DND-41 (cell line): ENCODE measurements around the gene FOXN1.

Experiments used
- ATAC-seq: fragments of 200-7000 bp; cut with Tn5 transposase; 3 replicates; pipeline ENCODE4 v1.9.1; 2021; ENCODE audit warnings: low read depth; ENCODE audit not compliant: insufficient read depth
- DNase-seq: peaks from one replicate; pipeline ENCODE4 v3.0.0-alpha.2; 2020
- H2AFZ ChIP-seq: 2 replicates; pipeline ENCODE4 v1.6.0; 2012; ENCODE audit warnings: low read depth, low read length
- H3K27ac ChIP-seq: 2 replicates; pipeline ENCODE4 v1.5.1; 2012; ENCODE audit warnings: low read length, inconsistent platforms
- H3K27me3 ChIP-seq: fragments of 200-600 bp; sonication (generic); 2 replicates; pipeline ENCODE4 v1.6.0; 2012; ENCODE audit warnings: low read length, mild to moderate bottlenecking, inconsistent platforms; ENCODE audit not compliant: insufficient read depth, poor library complexity
- H3K36me3 ChIP-seq: 2 replicates; pipeline ENCODE4 v1.5.1; 2012; ENCODE audit warnings: low read length, inconsistent platforms; ENCODE audit not compliant: insufficient read depth
- H3K4me1 ChIP-seq: 2 replicates; pipeline ENCODE4 v1.5.1; 2012; ENCODE audit warnings: mild to moderate bottlenecking, low read length; ENCODE audit not compliant: insufficient read depth
- H3K4me2 ChIP-seq: 2 replicates; pipeline ENCODE4 v1.6.0; 2012; ENCODE audit warnings: mild to moderate bottlenecking, moderate library complexity, low read length, inconsistent platforms; ENCODE audit not compliant: insufficient read depth
- H3K4me3 ChIP-seq, 2 experiments: fragments of 200-600 bp in 1 of 2; shearing (Covaris generic) in 1 of 2; 2 replicates each; pipeline ENCODE4 v1.5.1; 2012 to 2016; ENCODE audit warnings: inconsistent platforms in 2 of 2, low read length in 2 of 2, mild to moderate bottlenecking in 2 of 2, low read depth in 1 of 2, moderate library complexity in 1 of 2
- H3K79me2 ChIP-seq: 2 replicates; pipeline ENCODE4 v1.6.0; 2012; ENCODE audit warnings: low read length, inconsistent platforms; ENCODE audit not compliant: insufficient read depth
- H3K9ac ChIP-seq: 2 replicates; pipeline ENCODE4 v1.6.0; 2012; ENCODE audit warnings: low read depth, mild to moderate bottlenecking, inconsistent platforms, low read length, moderate library complexity
- H3K9me3 ChIP-seq: 2 replicates; pipeline ENCODE4 v1.5.1; 2012; ENCODE audit warnings: low read length, moderate library complexity, mild to moderate bottlenecking, inconsistent platforms; ENCODE audit not compliant: insufficient read depth, severe bottlenecking
- H4K20me1 ChIP-seq: 2 replicates; pipeline ENCODE4 v1.6.0; 2012; ENCODE audit warnings: low read length; ENCODE audit not compliant: insufficient read depth
- EZH2 ChIP-seq: IDR thresholded peaks from 3 replicates; pipeline ENCODE4 v1.6.1; 2012; ENCODE audit warnings: borderline replicate concordance, low read depth, mild to moderate bottlenecking, moderate library complexity, low read length, inconsistent platforms; ENCODE audit not compliant: severe bottlenecking
- TF ChIP-seq, protein P1 (sequence below): IDR thresholded peaks from 2 replicates; pipeline ENCODE4 v1.5.1; 2012; ENCODE audit warnings: borderline replicate concordance, low read length, moderate library complexity, mild to moderate bottlenecking; ENCODE audit not compliant: poor library complexity, severe bottlenecking; ENCODE audit errors: extremely low read depth

FOXN1 gene

DNA sequence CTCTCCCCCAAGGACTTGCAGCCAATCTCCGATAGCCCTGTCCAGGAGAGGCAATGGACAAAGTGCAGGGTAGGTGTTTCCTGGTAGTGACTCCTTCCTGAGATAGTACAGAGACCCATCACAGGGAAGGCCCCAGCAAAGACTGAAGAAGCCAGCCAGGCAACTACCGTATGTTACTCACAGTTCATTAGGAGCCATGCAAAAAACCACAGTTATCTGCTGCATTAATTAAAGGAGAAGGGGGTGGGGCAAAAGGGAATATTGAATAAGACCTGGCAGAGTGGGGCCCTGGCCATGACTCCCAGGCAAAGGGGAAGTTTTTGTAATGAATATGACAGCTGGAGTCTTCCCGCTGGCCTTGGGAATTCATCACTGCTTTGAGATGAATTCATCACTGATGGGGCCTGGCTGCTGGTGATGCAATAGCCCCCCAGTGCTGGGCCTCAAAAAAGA lies 35.2 kb upstream of the FOXN1 start:
- Histone ChIP-seq H3K4me2 (no peak overlapping the region), H2AFZ (no peak overlapping the region), H3K4me1 (no peaks in the 10 kb centered on the region), H3K79me2 (no peaks in the 10 kb centered on the region), H3K4me3 (no peak overlapping the region), H3K9ac (no peak overlapping the region), H4K20me1 (no peaks in the 10 kb centered on the region), H3K9me3 (no peaks in the 10 kb centered on the region), H3K27me3 (peaks cover 20% of the 10 kb centered on the region), H3K27ac (no peak overlapping the region), H3K36me3 (no peaks in the 10 kb centered on the region)
- no peak for TF ChIP-seq EZH2
- TF ChIP-seq, protein P1, sequence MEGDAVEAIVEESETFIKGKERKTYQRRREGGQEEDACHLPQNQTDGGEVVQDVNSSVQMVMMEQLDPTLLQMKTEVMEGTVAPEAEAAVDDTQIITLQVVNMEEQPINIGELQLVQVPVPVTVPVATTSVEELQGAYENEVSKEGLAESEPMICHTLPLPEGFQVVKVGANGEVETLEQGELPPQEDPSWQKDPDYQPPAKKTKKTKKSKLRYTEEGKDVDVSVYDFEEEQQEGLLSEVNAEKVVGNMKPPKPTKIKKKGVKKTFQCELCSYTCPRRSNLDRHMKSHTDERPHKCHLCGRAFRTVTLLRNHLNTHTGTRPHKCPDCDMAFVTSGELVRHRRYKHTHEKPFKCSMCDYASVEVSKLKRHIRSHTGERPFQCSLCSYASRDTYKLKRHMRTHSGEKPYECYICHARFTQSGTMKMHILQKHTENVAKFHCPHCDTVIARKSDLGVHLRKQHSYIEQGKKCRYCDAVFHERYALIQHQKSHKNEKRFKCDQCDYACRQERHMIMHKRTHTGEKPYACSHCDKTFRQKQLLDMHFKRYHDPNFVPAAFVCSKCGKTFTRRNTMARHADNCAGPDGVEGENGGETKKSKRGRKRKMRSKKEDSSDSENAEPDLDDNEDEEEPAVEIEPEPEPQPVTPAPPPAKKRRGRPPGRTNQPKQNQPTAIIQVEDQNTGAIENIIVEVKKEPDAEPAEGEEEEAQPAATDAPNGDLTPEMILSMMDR = no peak
- no peak for ATAC-seq
- no peak for DNase-seq

DNA sequence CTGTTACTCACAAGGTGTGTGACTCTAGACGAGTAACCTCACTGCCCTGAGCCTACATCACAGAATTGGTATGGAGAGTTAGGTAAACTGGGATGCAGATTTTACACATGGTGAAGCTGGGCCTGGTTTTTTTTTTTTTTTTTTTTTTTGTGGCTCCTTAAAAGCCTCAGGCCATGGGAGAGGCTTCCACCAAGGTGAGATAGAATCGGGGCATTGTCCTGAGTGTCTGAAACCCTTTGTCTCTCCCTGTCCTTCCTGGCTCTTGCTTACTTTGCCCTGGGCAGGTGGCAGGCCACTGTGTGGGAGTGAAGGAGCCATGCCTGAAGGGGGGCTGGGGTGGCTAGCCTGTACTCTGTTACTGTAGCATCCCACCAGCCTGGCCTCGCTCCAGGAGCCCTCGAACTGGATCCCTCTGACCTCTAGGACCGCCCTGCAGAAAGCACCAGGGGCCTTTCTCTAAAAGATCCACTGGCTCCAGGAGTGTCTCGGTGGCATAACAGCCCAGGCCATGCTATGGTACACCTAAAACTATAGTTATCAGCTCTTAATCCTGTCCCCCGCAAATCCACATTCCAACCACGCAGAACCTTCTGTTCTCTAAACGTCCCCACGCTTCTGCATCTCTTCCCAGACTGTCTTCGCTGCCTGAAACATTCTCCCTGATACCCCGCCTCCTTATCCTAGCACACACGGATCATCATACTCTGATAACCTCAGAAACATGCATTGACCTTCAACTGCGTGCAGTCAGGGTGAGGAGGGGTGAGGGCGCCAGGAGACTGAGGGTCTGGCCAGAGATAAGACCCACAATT lies 34.4 kb upstream of the FOXN1 start:
- Histone ChIP-seq H3K4me3 (no peak overlapping the region), H3K79me2 (no peaks in the 10 kb centered on the region), H3K27me3 (peaks cover 20% of the 10 kb centered on the region), H3K9ac (no peak overlapping the region), H2AFZ (no peak overlapping the region), H3K27ac (no peak overlapping the region), H3K9me3 (no peaks in the 10 kb centered on the region), H3K36me3 (no peaks in the 10 kb centered on the region), H4K20me1 (no peaks in the 10 kb centered on the region), H3K4me1 (no peaks in the 10 kb centered on the region), H3K4me2 (no peak overlapping the region)
- ATAC-seq = no peak
- no peak for DNase-seq
- TF ChIP-seq, protein P1 = no peak
- TF ChIP-seq EZH2 = no peak

DNA sequence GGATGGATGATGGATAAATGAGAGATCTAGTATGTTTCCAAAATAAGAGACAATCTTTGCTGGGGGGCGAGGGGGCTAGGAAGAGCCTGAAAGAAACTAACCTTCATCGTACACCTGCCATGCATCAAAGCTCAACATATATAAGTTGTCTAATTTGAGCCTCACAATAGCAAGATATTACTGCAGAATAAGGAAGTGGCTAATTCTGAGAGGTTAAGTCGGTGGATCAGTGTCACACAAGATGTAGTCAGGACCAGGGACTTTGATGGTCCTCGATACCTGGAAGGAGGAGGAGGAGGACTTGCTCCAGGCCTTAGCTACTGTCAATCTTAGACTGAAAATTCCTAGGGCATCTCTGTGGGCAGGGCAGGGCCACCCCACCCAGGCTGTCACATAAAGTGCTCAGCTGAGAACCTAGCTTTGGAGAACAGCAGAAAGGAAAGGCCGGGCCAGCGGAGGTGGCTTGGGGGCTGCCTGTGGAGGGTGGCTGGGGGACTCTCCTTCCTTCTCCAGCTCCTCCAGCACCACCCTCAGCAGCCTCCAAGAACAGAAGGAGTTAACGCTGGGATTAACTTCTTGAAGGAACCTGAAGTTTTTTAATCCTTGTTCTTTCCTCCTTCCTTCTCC lies 33.2 kb upstream of the FOXN1 start:
- Histone ChIP-seq H3K4me3 (no peak overlapping the region), H2AFZ (no peak overlapping the region), H3K27me3 (peaks cover 20% of the 10 kb centered on the region), H3K27ac (no peak overlapping the region), H3K4me1 (no peaks in the 10 kb centered on the region), H3K9me3 (no peaks in the 10 kb centered on the region), H4K20me1 (no peaks in the 10 kb centered on the region), H3K4me2 (no peak overlapping the region), H3K79me2 (no peaks in the 10 kb centered on the region), H3K9ac (no peak overlapping the region), H3K36me3 (no peaks in the 10 kb centered on the region)
- DNase-seq (no peak), ATAC-seq (no peak)
- TF ChIP-seq, protein P1 = no peak
- no peak for TF ChIP-seq EZH2
